Esophagus squamous epithelium (tissue), 5 donors: ENCODE results near the gene TPSB2. TPM values are rescaled to one million over a fixed set of nuclear protein-coding genes. Genes with fewer than 3 reads are reported as not detected.
A peak's percentile ranks its signal among the peaks of the same experiment; 100 is the strongest.

Experiments
- DNase-seq: peaks from one replicate; lab custom pipeline; 2025; lab: John Stamatoyannopoulos, UW
- H3K27ac ChIP-seq, 4 donors: fragments of 200-600 bp; sonication (generic); one replicate each; pipeline ENCODE4 v1.5.1; 2016 to 2019; ENCODE audit warnings: mild to moderate bottlenecking in 1 of 4
- H3K27me3 ChIP-seq, 4 donors: fragments of 200-600 bp; sonication (generic); 1 replicate in 3 of 4; 2 replicates in 1 of 4; pipeline versions ENCODE4 v1.5.1 to v1.6.0; 2017 to 2021; ENCODE audit warnings: antibody characterized with exemption in 1 of 4
- H3K36me3 ChIP-seq, 3 donors: fragments of 200-600 bp; sonication (generic); one replicate each; pipeline ENCODE4 v1.5.1; 2016 to 2019
- H3K4me1 ChIP-seq, 3 donors: fragments of 200-600 bp; sonication (generic); one replicate each; pipeline ENCODE4 v1.5.1; 2017 to 2019
- H3K4me3 ChIP-seq, 4 donors: fragments of 200-600 bp; sonication (generic); 1 replicate in 3 of 4; 2 replicates in 1 of 4; pipeline ENCODE4 v1.5.1; 2016 to 2019; ENCODE audit warnings: mild to moderate bottlenecking in 2 of 4, moderate library complexity in 1 of 4
- H3K9me3 ChIP-seq, 3 donors: fragments of 200-600 bp; sonication (generic); one replicate each; pipeline ENCODE4 v1.5.1; 2016 to 2019
- CTCF ChIP-seq, 6 experiments: fragments of 450-650 bp in 4 of 6; fragments of 200-600 bp in 2 of 6; sonication (generic) in 2 of 6; IDR thresholded peaks; one replicate each; pipeline ENCODE4 v1.5.1; 2016 to 2019; ENCODE audit warnings: antibody characterized with exemption in 6 of 6, mild to moderate bottlenecking in 4 of 6, moderate library complexity in 4 of 6
- POLR2A ChIP-seq, 4 donors: fragments of 450-650 bp; IDR thresholded peaks; one replicate each; pipeline ENCODE4 v1.6.1; 2017; ENCODE audit warnings: antibody characterized with exemption in 4 of 4, mild to moderate bottlenecking in 4 of 4, moderate library complexity in 3 of 4
- WGBS, 2 donors: methylation state at CpG; one replicate each; pipeline ENCODE4 v1.1.5; 2018; 5-methylcytosine and 5-hydroxymethylcytosine counted together
- intact Hi-C: fragments of 100-400 bp; cut with DNase I; formaldehyde crosslinking; loops from one replicate; pipeline ENCODE4 v1.15.0; 2022
- total RNA-seq, 4 donors: library from RNA; depleted of rRNA; stranded (reverse); fragments of >200 nt; gene quantifications; one replicate each; pipeline ENCODE4 v1.1.0, GENCODE V29; 2016
- donor health status: DM: yes; HTN: yes; CAD: no.

The TPSB2 gene
- total RNA-seq, 4 donors from 2014 or later, result 4.0 to 537 (median 20.2) TPM

DNA sequence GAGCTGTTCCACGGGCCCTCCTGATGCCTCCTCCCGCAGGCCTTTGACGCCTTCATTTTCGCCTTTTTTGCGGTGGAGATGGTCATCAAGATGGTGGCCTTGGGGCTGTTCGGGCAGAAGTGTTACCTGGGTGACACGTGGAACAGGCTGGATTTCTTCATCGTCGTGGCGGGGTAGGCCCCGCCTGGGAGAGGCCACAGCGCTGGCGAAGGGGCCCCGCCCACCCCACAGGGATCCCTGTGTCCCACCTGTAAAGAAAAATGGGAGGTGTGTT lies 34.7 kb downstream of the TPSB2 start:
- intact Hi-C loops, result no loop called here
- WGBS, 2 donors, result 55% methylated on average over 4 of the region's 14 CpGs; no CpG with 5 or more reads in 1 of the 2 donors

GRCh38 chr16:1194665-1195392 lies 35.2 kb downstream of the TPSB2 start:
- Histone ChIP-seq H3K27ac (peak overlapping the region in 1 of 4 donors; percentile 54), H3K4me3 (no peak overlapping the region), H3K9me3 (no peaks in the 10 kb centered on the region), H3K4me1 (peaks cover 0 to 28% (median 6%) of the 10 kb centered on the region in 3 donors), H3K27me3 (peaks cover 0 to 21% (median 0%) of the 10 kb centered on the region in 4 donors), H3K36me3 (no peaks in the 10 kb centered on the region)
- intact Hi-C loops, result no loop called here
- no CpG with 5 or more reads among the region's 61 CpGs for WGBS, 2 donors
- peak; percentile 55 to 71 (median 64) for TF ChIP-seq CTCF (IDR thresholded peaks at IDR 0.05)
- TF ChIP-seq POLR2A (IDR thresholded peaks at IDR 0.05), result no peak
- DNase-seq, result no peak

More for the DNA sequence above, 34.7 kb downstream of the TPSB2 start:
- Histone ChIP-seq H3K36me3 (no peaks in the 10 kb centered on the region), H3K4me1 (peaks cover 0 to 28% (median 6%) of the 10 kb centered on the region in 3 donors), H3K4me3 (no peak overlapping the region), H3K9me3 (no peaks in the 10 kb centered on the region), H3K27me3 (peaks cover 0 to 21% (median 0%) of the 10 kb centered on the region in 4 donors), H3K27ac (no peak overlapping the region)
- TF ChIP-seq POLR2A (IDR thresholded peaks at IDR 0.05) (no peak), CTCF (IDR thresholded peaks at IDR 0.05) (no peak)
- no peak for DNase-seq

DNA sequence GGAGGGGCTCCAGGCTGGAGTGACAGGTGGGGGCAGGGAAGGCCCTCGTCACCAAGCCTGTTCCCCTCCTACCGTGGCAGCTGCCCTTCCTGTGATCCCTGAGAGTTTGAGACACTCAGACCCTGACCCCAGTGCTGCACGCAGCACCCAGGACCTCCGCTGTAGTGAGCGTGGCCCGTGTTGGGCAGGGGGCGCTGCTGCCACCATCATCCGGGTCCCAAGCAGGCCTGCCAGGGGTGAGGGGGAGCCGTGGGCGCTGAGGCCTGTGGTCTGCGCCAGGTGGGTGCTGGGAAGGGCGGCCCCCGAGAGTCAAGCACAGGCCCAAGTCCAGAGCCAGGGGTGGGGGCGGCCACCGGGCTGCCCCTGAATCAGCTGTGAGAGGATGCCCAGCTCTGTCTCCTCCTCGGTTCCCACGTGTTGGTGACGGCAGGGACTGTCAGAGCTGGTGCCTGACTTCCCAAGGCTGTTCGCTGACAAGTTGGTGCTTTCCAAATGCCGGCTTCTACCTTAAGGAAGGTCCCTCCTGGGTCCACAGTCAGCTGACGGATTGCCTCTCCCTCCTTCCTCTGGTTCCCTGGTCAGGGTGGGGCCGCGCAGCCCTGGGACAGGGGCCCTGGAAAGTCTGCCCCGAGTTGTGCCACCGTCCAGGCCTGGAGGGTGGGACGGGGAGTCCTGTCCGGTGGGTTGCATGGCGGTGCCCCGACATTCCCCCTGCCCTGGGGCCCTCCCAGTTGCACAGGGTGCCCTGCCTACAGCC lies 36.0 kb downstream of the TPSB2 start:
- Histone ChIP-seq H3K9me3 (no peaks in the 10 kb centered on the region), H3K27me3 (peaks cover 0 to 21% (median 0%) of the 10 kb centered on the region in 4 donors), H3K27ac (peak overlapping the region in 3 of 4 donors; percentile 28 to 72 (median 54)), H3K4me1 (peaks cover 0 to 28% (median 6%) of the 10 kb centered on the region in 3 donors), H3K4me3 (no peak overlapping the region), H3K36me3 (no peaks in the 10 kb centered on the region)
- intact Hi-C loops, result no loop called here
- DNase-seq, result no peak
- TF ChIP-seq CTCF (IDR thresholded peaks at IDR 0.05) (no peak), POLR2A (IDR thresholded peaks at IDR 0.05) (no peak)
- WGBS, 2 donors, result 20% methylated on average over 2 of the region's 29 CpGs; no CpG with 5 or more reads in 1 of the 2 donors

DNA sequence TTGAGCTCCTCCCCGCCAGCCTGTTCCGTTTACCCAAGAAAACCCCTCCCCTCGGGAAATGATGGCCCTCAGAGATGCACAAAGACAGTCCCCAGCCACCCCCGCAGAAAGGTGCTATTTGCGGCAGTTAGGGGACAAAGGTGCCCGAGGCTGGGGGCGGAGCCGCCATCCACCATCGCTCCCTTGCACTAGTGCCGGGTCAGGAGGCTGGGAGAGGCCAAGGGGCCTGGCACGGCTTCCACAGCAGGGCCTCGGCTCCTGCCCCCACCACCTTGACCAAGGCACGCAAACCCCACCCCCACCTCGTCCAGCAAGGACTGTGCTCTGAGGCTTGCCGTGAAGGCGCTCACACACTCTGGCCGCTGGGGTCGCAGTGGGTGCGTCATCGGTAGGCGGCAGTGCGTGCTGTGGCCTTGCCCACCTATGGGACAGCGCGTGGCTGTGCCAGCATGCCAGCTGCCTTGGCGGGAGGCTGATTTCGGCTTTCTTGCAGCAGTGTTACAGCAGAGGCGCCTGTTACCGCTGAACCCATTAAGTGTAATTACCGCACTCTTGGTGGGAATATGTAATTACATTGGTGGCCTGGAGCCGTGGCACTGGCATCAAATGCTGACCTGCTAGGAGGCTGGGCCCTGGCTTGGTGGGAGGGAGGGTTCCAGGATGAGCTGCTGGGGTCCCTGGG lies 36.7 kb downstream of the TPSB2 start:
- no peak overlapping the region for H3K4me3 ChIP-seq
- peaks cover 0 to 28% (median 6%) of the 10 kb centered on the region in 3 donors for H3K4me1 ChIP-seq
- peak in 1 of 6 experiments; percentile 9 for TF ChIP-seq CTCF (IDR thresholded peaks at IDR 0.05)
- TF ChIP-seq POLR2A (IDR thresholded peaks at IDR 0.05), result no peak
- no peaks in the 10 kb centered on the region for H3K36me3 ChIP-seq
- no peak for DNase-seq
- peak overlapping the region in 3 of 4 donors; percentile 28 to 72 (median 54) for H3K27ac ChIP-seq
- H3K27me3 ChIP-seq, result peaks cover 0 to 21% (median 0%) of the 10 kb centered on the region in 4 donors
- WGBS, 2 donors, result 48 to 50% methylated on average over 5 to 6 of the region's 30 CpGs
- no peaks in the 10 kb centered on the region for H3K9me3 ChIP-seq
- intact Hi-C loops, result no loop called here
